Body of pancreas (tissue), 4 donors: ENCODE results near the gene MXI1.

Experiments
- CTCF ChIP-seq, 7 experiments: fragments of 450-650 bp in 4 of 7; fragments of 200-600 bp in 3 of 7; sonication (generic) in 3 of 7; IDR thresholded peaks; one replicate each; pipeline ENCODE4 v1.5.1; 2016 to 2019; ENCODE audit warnings: antibody characterized with exemption in 7 of 7
- POLR2A ChIP-seq, 3 donors: fragments of 450-650 bp; IDR thresholded peaks; one replicate each; pipeline ENCODE4 v1.6.1; 2016; ENCODE audit warnings: antibody characterized with exemption in 3 of 3, mild to moderate bottlenecking in 2 of 3

- TF ChIP-seq CTCF (IDR thresholded peaks at IDR 0.05) (no peak), POLR2A (IDR thresholded peaks at IDR 0.05) (no peak)
Measured at GRCh38 chr10:110220398-110220797, 13.0 kb downstream of the MXI1 start.
